ENCODE results near the gene CTTNBP2. TPM values are rescaled to one million over a fixed set of nuclear protein-coding genes. Genes with fewer than 3 reads are reported as not detected.

Gene CTTNBP2
- polyA plus RNA-seq, 2 of the 4 experiments (the other 2 are of a cell fraction) = 0.18 to 0.25 TPM

DNA sequence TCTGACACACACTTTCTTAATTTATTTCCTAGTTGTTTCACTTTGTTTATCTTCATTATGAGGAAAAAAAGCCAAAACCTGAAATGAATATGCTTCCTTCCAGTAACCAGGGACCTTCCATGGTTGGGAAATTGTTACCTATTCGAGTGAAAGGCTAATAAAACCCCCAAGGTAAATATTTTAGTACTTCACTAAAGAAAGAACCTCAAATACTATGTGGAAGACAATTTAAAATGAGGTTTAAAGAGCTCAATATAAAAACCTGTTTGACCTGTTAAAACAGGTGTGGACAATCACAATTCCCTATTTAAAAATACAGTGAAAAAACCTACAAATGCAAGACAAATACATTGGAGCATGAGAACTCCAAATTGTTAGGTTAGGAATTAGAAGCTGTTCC is 200.8 kb downstream of the CTTNBP2 start:
- ChIA-PET CTCF (interaction anchor here (0.6 to 1.8 kb wide), 5 partner anchors 15 to 237 kb away, joined by 3 to 7 read pairs (median 4); no protein-coding TSS in a partner anchor), POLR2A (no interaction called here)
- Histone ChIP-seq H3K27ac (peak overlapping the region in 1 of 2 experiments; percentile 66; a peak in 3 of 6 replicates), H3K4me3 (no peak overlapping the region), H3K4me2 (no peak overlapping the region), H3K9me3 (no peaks in the 10 kb centered on the region), H3K4me1 (peaks cover 24% of the 10 kb centered on the region)
- ATAC-seq (no peak), FAIRE-seq (no peak), DNase-seq (ENCODE audit: low read depth in 1 of 2, low spot score in 1 of 2) (no peak)
- TF ChIP-seq CBX2 (IDR thresholded peaks at IDR 0.05; ENCODE audit: borderline replicate concordance, low read depth) (no peak), JUN (IDR thresholded peaks at IDR 0.05) (no peak), KDM5A (IDR thresholded peaks at IDR 0.05) (no peak), POLR2A (IDR thresholded peaks at IDR 0.05; ENCODE audit: low read length) (no peak), CTCF (IDR thresholded peaks at IDR 0.05) (no peak), EHMT2 (IDR thresholded peaks at IDR 0.05; ENCODE audit: low read depth) (no peak)
- TF ChIP-seq, protein P1, sequence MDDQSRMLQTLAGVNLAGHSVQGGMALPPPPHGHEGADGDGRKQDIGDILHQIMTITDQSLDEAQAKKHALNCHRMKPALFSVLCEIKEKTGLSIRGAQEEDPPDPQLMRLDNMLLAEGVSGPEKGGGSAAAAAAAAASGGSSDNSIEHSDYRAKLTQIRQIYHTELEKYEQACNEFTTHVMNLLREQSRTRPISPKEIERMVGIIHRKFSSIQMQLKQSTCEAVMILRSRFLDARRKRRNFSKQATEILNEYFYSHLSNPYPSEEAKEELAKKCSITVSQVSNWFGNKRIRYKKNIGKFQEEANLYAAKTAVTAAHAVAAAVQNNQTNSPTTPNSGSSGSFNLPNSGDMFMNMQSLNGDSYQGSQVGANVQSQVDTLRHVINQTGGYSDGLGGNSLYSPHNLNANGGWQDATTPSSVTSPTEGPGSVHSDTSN (IDR thresholded peaks at IDR 0.05) = no peak
- WGBS (ENCODE audit: missing lambda C conversion rate) = 10% methylated on average over 1 of the region's 1 CpG

DNA sequence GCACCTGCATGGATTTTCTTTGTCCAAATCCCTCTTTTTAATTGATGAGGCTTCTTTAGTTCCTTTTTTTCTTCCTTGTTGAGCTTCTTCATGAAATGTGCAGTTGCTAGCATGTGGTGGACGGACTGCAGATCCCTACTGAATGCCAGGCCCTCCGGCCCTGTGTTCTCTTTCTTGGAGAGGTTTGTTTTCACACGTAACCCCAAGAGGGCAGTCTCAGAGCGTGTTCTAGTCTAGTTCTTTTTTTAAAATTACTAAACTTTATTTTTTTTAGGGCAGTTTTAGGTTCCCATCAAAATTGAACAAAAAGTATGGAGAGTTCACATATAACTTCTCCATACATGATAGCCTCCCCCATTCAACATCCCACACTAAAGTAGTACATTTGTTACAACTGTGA is 203.4 kb downstream of the CTTNBP2 start:
- 79% methylated on average over 4 of the region's 4 CpGs for WGBS (ENCODE audit: missing lambda C conversion rate)
- H3K27ac ChIP-seq = no peak overlapping the region
- ChIA-PET POLR2A (no interaction called here), CTCF (interaction anchor here (0.5 to 1.7 kb wide), 3 partner anchors 15 to 212 kb away, joined by 3 to 5 read pairs (median 3); no protein-coding TSS in a partner anchor)
- ATAC-seq (no peak), DNase-seq (ENCODE audit: low read depth in 1 of 2, low spot score in 1 of 2) (no peak), FAIRE-seq (no peak)
- H3K4me2 ChIP-seq = no peak overlapping the region
- no peaks in the 10 kb centered on the region for H3K9me3 ChIP-seq
- peaks cover 34% of the 10 kb centered on the region for H3K4me1 ChIP-seq
- no peak overlapping the region for H3K4me3 ChIP-seq
- TF ChIP-seq RAD21 (conservative IDR thresholded peaks at IDR 0.05 in 1 of 2, IDR thresholded peaks at IDR 0.05 in 1 of 2) (peak; percentile 7 to 16; a peak in 1 of 5 replicates), JUNB (IDR thresholded peaks at IDR 0.05) (no peak), SMC3 (IDR thresholded peaks at IDR 0.05) (0 out of 3 replicates have a peak, but pooled peaks have one; percentile 10)

DNA sequence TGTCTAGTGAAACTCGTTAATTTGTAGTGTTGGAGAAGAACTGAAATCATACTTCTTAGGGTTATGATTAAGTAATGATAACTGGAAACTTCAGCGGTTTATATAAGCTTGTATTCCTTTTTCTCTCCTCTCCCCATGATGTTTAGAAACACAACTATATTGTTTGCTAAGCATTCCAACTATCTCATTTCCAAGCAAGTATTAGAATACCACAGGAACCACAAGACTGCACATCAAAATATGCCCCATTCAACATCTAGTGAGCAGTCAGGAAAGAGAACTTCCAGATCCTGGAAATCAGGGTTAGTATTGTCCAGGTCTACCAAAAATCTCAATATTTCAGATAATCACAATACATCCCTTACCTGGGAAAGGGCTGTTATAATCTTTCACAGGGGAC is 205.8 kb downstream of the CTTNBP2 start:
- no peak overlapping the region for H3K4me3 ChIP-seq
- WGBS (ENCODE audit: missing lambda C conversion rate) = 60% methylated on average over 2 of the region's 2 CpGs
- no peak for TF ChIP-seq SMC3 (IDR thresholded peaks at IDR 0.05)
- TF ChIP-seq HMGXB4 (CRISPR knock-in tag; IDR thresholded peaks at IDR 0.05; ENCODE audit: borderline replicate concordance) = no peak
- no peak for TF ChIP-seq CEBPB (IDR thresholded peaks at IDR 0.05)
- no peak for TF ChIP-seq ZNF302 (CRISPR knock-in tag; IDR thresholded peaks at IDR 0.05)
- no peak for TF ChIP-seq REST (IDR thresholded peaks at IDR 0.05)
- TF ChIP-seq RCOR1 (IDR thresholded peaks at IDR 0.05; ENCODE audit: low read depth, low read length) = no peak
- no peak for TF ChIP-seq HEYL (CRISPR knock-in tag; IDR thresholded peaks at IDR 0.05)
- TF ChIP-seq, protein P2, sequence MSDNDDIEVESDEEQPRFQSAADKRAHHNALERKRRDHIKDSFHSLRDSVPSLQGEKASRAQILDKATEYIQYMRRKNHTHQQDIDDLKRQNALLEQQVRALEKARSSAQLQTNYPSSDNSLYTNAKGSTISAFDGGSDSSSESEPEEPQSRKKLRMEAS (IDR thresholded peaks at IDR 0.05) = no peak
- ATAC-seq (no peak), FAIRE-seq (no peak), DNase-seq (ENCODE audit: low read depth in 1 of 2, low spot score in 1 of 2) (no peak)
- ChIA-PET POLR2A (no interaction called here), CTCF (interaction anchor here (1.5 kb wide), 1 partner anchor 48 kb away, joined by 3 read pairs; no protein-coding TSS in a partner anchor)
- H3K4me1 ChIP-seq = peaks cover 25% of the 10 kb centered on the region
- no peaks in the 10 kb centered on the region for H3K9me3 ChIP-seq
- peak overlapping the region; percentile 9 to 78; a peak in 4 of 6 replicates for H3K27ac ChIP-seq
- H3K4me2 ChIP-seq = no peak overlapping the region

Data from A549 (cell line).